DND-41 (cell line): ENCODE measurements around the gene NOTCH4.

Experiments
- ATAC-seq: fragments of 200-7000 bp; cut with Tn5 transposase; 3 replicates; pipeline ENCODE4 v1.9.1; 2021; ENCODE audit warnings: low read depth; ENCODE audit not compliant: insufficient read depth
- DNase-seq: peaks from one replicate; pipeline ENCODE4 v3.0.0-alpha.2; 2020
- H2AFZ ChIP-seq: 2 replicates; pipeline ENCODE4 v1.6.0; 2012; ENCODE audit warnings: low read depth, low read length
- H3K27ac ChIP-seq: 2 replicates; pipeline ENCODE4 v1.5.1; 2012; ENCODE audit warnings: low read length, inconsistent platforms
- H3K27me3 ChIP-seq: fragments of 200-600 bp; sonication (generic); 2 replicates; pipeline ENCODE4 v1.6.0; 2012; ENCODE audit warnings: low read length, mild to moderate bottlenecking, inconsistent platforms; ENCODE audit not compliant: insufficient read depth, poor library complexity
- H3K36me3 ChIP-seq: 2 replicates; pipeline ENCODE4 v1.5.1; 2012; ENCODE audit warnings: low read length, inconsistent platforms; ENCODE audit not compliant: insufficient read depth
- H3K4me1 ChIP-seq: 2 replicates; pipeline ENCODE4 v1.5.1; 2012; ENCODE audit warnings: mild to moderate bottlenecking, low read length; ENCODE audit not compliant: insufficient read depth
- H3K4me2 ChIP-seq: 2 replicates; pipeline ENCODE4 v1.6.0; 2012; ENCODE audit warnings: mild to moderate bottlenecking, moderate library complexity, low read length, inconsistent platforms; ENCODE audit not compliant: insufficient read depth
- H3K4me3 ChIP-seq, 2 experiments: fragments of 200-600 bp in 1 of 2; shearing (Covaris generic) in 1 of 2; 2 replicates each; pipeline ENCODE4 v1.5.1; 2012 to 2016; ENCODE audit warnings: inconsistent platforms in 2 of 2, low read length in 2 of 2, mild to moderate bottlenecking in 2 of 2, low read depth in 1 of 2, moderate library complexity in 1 of 2
- H3K79me2 ChIP-seq: 2 replicates; pipeline ENCODE4 v1.6.0; 2012; ENCODE audit warnings: low read length, inconsistent platforms; ENCODE audit not compliant: insufficient read depth
- H3K9ac ChIP-seq: 2 replicates; pipeline ENCODE4 v1.6.0; 2012; ENCODE audit warnings: low read depth, mild to moderate bottlenecking, inconsistent platforms, low read length, moderate library complexity
- H3K9me3 ChIP-seq: 2 replicates; pipeline ENCODE4 v1.5.1; 2012; ENCODE audit warnings: low read length, moderate library complexity, mild to moderate bottlenecking, inconsistent platforms; ENCODE audit not compliant: insufficient read depth, severe bottlenecking
- H4K20me1 ChIP-seq: 2 replicates; pipeline ENCODE4 v1.6.0; 2012; ENCODE audit warnings: low read length; ENCODE audit not compliant: insufficient read depth
- CTCF ChIP-seq: IDR thresholded peaks from 2 replicates; pipeline ENCODE4 v1.5.1; 2012; ENCODE audit warnings: borderline replicate concordance, low read length, moderate library complexity, mild to moderate bottlenecking; ENCODE audit not compliant: poor library complexity, severe bottlenecking; ENCODE audit errors: extremely low read depth
- EZH2 ChIP-seq: IDR thresholded peaks from 3 replicates; pipeline ENCODE4 v1.6.1; 2012; ENCODE audit warnings: borderline replicate concordance, low read depth, mild to moderate bottlenecking, moderate library complexity, low read length, inconsistent platforms; ENCODE audit not compliant: severe bottlenecking

The NOTCH4 gene

GRCh38 chr6:32178547-32179440 lies 45.1 kb downstream of the NOTCH4 start:
- ATAC-seq (no peak), DNase-seq (no peak)
- peak overlapping the region; percentile 75 for H3K4me2 ChIP-seq
- peak overlapping the region; percentile 79 for H3K9ac ChIP-seq
- no peaks in the 10 kb centered on the region for H3K9me3 ChIP-seq
- peaks cover 53% of the 10 kb centered on the region for H3K4me1 ChIP-seq
- peak overlapping the region; percentile 74 to 91 for H3K4me3 ChIP-seq
- TF ChIP-seq CTCF: no peak
- no peak for TF ChIP-seq EZH2
- peak overlapping the region; percentile 93 for H3K27ac ChIP-seq
- H3K27me3 ChIP-seq: no peaks in the 10 kb centered on the region
- peaks cover 45% of the 10 kb centered on the region for H3K79me2 ChIP-seq
- H4K20me1 ChIP-seq: no peaks in the 10 kb centered on the region
- H3K36me3 ChIP-seq: peaks cover 44% of the 10 kb centered on the region
- peak overlapping the region; percentile 74 for H2AFZ ChIP-seq

GRCh38 chr6:32177788-32178546 lies 45.9 kb downstream of the NOTCH4 start, which contains the start of gene RNF5:
TSS of gene RNF5 (plus strand) at chr6:32178405. CDS start at chr6:32178512, 107 bp downstream.
- Histone ChIP-seq H3K36me3 (peaks cover 35% of the 10 kb centered on the region), H3K4me1 (peaks cover 53% of the 10 kb centered on the region), H3K27ac (peak within 1 kb of the TSS; percentile 93), H3K9me3 (no peaks in the 10 kb centered on the region), H4K20me1 (no peaks in the 10 kb centered on the region), H3K27me3 (no peaks in the 10 kb centered on the region), H3K4me2 (peak within 1 kb of the TSS; percentile 75), H3K79me2 (peaks cover 47% of the 10 kb centered on the region), H3K4me3 (peak within 1 kb of the TSS; percentile 74 to 91), H2AFZ (peak within 1 kb of the TSS; percentile 74), H3K9ac (peak within 1 kb of the TSS; percentile 92)
- DNase-seq: peak; percentile 98
- peak; percentile 85 for ATAC-seq
- TF ChIP-seq EZH2 (no peak), CTCF (no peak)

- Histone ChIP-seq H3K9ac (peak overlapping the region; percentile 92), H3K4me1 (peaks cover 53% of the 10 kb centered on the region), H3K79me2 (peaks cover 47% of the 10 kb centered on the region), H3K9me3 (no peaks in the 10 kb centered on the region), H3K4me3 (peak overlapping the region; percentile 17 to 91; a peak in 3 of 4 replicates), H3K4me2 (peak overlapping the region; percentile 75), H3K27me3 (no peaks in the 10 kb centered on the region), H2AFZ (peak overlapping the region; percentile 73), H4K20me1 (no peaks in the 10 kb centered on the region), H3K27ac (peak overlapping the region; percentile 93), H3K36me3 (peaks cover 28% of the 10 kb centered on the region)
- ATAC-seq: no peak
- peak; percentile 66 for DNase-seq
- TF ChIP-seq EZH2: no peak
- TF ChIP-seq CTCF: no peak
Observed at GRCh38 chr6:32177183-32177787, 46.6 kb downstream of the NOTCH4 start.
